ENCODE results near the gene SYTL3. TPM values are rescaled to one million over a fixed set of nuclear protein-coding genes. Genes with fewer than 3 reads are reported as not detected.
"Not testable (repeated sequence)": the region's sequence is repeated elsewhere in the genome, so short reads cannot be mapped to it uniquely, and the experiment has no call there.

The SYTL3 gene
- total RNA-seq, 1 experiment from 2014 or later: 16.4 TPM

DNA sequence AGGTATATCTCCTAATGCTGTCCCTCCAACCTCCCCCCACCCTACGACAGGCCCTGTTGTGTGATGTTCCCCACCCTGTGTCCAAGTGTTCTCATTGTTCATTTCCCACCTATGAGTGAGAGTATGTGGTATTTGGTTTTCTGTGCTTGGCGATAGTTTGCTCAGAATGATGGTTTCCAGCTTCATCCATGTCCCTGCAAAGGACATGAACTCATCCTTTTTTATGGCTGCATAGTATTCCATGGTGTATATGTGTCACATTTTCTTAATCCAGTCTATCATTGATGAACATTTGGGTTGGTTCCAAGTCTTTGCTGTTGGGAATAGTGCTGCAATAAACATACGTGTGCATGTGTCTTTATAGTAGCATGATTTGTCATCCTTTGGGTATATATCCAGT, 35.2 kb upstream of the SYTL3 start:
- DNase-seq; H3K4me3 ChIP-seq; H3K9me3 ChIP-seq (replicated peaks); H3K27ac ChIP-seq; H3K4me1 ChIP-seq; H3K27me3 ChIP-seq: not testable (repeated sequence)
- peaks cover 39% of the 10 kb centered on the region for H3K36me3 ChIP-seq

DNA sequence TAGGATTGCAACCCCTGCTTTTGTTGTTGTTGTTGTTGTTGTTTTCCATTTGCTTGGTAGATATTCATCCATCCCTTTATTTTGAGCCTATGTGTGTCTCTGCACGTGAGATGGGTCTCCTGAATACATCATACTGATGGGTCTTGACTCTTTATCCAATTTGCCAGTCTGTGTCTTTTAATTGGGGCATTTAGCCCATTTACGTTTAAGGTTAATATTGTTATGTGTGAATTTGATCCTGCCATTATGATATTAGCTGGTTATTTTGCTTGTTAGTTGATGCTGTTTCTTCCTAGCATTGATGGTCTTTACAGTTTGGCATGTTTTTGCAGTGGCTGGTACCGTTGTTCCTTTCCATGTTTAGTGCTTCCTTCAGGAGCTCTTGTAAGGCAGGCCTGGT, 31.6 kb upstream of the SYTL3 start:
- not testable (repeated sequence) for H3K27ac ChIP-seq; H3K9me3 ChIP-seq (replicated peaks); DNase-seq

DNA sequence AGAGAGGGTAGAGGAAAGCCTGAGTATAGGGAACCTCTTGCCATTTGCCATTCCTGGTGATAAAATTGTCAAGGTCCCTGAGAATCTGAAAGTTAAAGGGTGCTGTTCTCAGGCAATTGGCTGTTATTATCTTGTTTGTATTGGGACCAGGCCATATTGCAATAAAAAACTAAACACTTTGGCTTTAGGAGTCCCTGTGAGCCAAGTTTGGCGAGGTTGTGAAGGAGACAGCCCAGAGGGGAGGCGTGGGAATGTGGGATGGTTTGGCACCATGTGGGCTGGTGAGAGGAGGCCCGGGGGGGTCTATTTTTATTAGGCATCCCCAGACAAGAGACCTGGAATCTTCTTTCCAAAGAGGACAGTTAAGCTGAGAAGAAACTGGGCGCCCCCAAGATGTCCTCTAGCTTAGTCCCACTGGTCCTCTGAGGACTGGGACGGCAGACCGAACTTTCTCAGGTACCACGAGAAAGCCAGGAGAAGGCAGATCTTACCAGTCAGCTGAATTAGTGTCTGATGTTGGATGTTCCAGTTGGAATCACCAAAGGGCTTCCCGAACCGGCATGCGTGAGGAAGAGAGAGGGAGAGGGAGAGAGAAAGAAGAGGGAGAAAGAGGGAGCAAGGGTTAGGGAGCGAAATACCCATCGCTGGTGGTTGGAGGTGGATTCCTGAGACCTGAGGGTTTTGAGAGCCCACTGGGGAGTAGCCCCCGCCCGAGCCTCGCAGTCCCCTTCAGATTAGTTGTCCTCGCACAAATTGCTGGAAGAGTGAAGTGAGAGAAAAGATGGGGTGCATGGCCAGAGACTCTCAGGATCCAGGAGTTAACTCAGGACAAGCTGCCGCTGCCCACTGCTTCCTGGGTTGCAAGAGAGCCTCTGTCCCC, 29.7 kb upstream of the SYTL3 start:
- Histone ChIP-seq H3K9me3 (replicated peaks) (peaks cover 2% of the 10 kb centered on the region; the same call in 1 of the 2 replicates), H3K4me1 (no peaks in the 10 kb centered on the region), H3K27ac (no peak overlapping the region), H3K4me3 (no peak overlapping the region), H3K36me3 (peaks cover 25% of the 10 kb centered on the region; the same call in 1 of the 2 replicates), H3K27me3 (no peaks in the 10 kb centered on the region)
- no peak for DNase-seq

More for the DNA sequence above, 31.6 kb upstream of the SYTL3 start:
- H3K36me3 ChIP-seq: peaks cover 34% of the 10 kb centered on the region; the same call in 1 of the 2 replicates
- not testable (repeated sequence) for H3K4me3 ChIP-seq, H3K4me1 ChIP-seq, H3K27me3 ChIP-seq

DNA sequence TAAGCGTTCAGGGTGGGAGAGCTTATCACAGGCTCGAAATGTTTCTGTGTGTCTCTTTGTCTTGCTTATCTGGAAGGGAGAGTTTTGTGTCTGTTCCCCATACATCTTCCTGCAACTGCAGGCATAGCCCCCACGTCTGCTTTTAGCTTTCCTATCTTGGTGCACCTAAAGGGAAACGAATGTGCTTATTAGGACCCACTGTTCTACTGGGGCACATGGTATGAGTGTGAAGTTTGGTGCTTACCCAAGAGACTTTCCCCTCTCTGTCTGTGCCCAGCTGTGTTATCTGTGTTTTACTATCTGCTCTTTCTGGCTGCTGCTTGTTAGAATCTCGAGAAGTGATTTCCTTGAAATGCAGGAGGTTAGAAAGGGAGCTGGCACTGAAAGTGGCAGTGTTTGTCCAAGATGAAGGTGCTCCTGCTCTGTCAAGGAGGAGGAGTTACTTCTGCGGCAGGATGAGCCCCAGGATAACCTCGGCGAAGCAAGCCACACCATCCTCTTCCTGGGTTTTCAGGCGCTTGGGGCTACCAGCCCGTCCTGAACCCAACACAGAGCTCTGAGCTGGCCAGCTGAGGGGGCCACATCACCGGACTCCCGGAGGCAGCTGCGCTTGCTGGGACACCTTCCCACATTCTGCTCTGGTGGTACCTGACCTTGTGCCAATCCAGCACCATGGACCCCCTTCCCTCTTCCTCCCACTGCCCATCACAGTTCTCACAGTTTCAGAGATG, 28.7 kb upstream of the SYTL3 start:
- H3K27ac ChIP-seq: no peak overlapping the region
- no peak overlapping the region for H3K4me3 ChIP-seq
- no peak for DNase-seq

DNA sequence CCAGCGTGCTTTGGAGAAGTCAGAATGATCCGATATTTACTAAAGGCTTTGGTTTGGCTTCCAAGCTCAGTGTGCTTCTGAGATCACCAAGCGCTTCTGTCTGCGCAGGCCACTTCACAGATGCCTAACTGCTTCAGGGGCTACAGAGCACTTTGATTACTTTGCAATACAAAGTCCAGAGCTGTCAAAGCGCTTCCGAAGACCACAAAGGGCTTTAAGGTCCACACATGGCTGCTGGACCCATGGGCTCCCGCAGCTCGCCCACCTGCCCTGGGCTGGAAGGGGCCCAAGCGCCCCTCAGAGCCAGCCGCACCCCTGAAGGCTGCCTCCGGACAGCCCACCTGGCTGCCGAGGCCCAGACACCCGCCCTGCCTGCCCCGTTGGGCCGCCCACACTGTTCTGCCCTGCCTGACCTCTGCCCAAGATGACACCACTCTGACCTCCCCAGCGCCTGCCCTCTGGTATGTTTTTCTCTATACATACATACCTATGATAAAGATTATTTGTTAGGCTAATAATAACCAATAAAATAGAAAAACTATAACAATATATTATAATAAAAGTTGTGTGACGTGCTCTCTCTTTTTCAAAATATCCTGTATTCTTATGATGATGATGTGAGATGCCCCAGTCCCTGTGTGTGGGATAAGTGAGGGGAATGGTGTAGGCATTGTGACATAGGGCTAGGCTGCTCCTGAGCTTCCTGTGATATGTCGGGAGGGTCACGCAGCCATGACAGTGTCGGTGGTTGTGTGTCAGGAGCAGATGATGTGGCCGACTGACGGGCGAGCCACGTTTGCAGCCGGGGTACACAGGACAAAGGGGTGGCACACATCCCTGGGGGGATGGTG, 27.9 kb upstream of the SYTL3 start:
- Histone ChIP-seq H3K4me3 (no peak overlapping the region), H3K27me3 (no peaks in the 10 kb centered on the region), H3K27ac (no peak overlapping the region), H3K36me3 (peaks cover 20% of the 10 kb centered on the region; the same call in 1 of the 2 replicates), H3K9me3 (replicated peaks) (0 out of 2 replicates have a peak, but pooled peaks cover 2% of the 10 kb centered on the region), H3K4me1 (no peaks in the 10 kb centered on the region)
- no peak for DNase-seq

More for the DNA sequence above, 28.7 kb upstream of the SYTL3 start:
- peaks cover 23% of the 10 kb centered on the region; the same call in 1 of the 2 replicates for H3K36me3 ChIP-seq
- 0 out of 2 replicates have a peak, but pooled peaks cover 2% of the 10 kb centered on the region for H3K9me3 ChIP-seq (replicated peaks)
- no peaks in the 10 kb centered on the region for H3K27me3 ChIP-seq
- H3K4me1 ChIP-seq: no peaks in the 10 kb centered on the region

DNA sequence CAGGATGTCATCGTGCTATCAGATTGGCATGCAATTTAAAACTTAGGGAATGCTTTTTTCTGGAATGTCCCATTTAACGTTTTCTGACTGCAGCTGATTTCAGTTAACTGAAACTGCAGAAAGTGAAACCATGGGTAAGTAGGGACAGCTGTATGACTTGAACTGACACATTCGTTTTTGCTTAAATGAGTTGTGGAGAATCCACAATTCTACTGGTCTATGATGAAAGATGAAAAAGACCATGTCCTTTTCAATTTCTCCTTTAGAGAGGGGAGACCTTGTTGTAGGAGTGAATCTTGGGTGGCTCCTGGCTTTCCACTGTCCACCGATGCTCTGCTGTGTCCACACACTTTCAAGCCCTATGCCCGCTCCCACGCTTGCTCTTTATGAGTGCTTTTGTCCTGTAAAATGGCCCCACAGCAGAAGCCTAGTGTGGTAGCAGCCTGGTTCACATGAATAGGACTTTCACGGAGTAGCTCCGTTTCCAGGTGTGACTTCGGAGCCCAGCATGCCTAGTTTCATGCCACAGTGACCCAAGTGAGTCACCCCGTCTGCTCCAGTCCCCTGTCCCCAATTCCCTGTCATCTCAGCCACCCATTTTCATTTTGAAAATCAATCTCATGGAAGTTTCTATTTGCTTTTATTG, 27.2 kb upstream of the SYTL3 start:
- H3K4me1 ChIP-seq: no peaks in the 10 kb centered on the region
- 0 out of 2 replicates have a peak, but pooled peaks cover 2% of the 10 kb centered on the region for H3K9me3 ChIP-seq (replicated peaks)
- no peak overlapping the region for H3K27ac ChIP-seq
- no peak overlapping the region for H3K4me3 ChIP-seq
- peaks cover 18% of the 10 kb centered on the region; the same call in 1 of the 2 replicates for H3K36me3 ChIP-seq
- no peak for DNase-seq
- no peaks in the 10 kb centered on the region for H3K27me3 ChIP-seq

DNA sequence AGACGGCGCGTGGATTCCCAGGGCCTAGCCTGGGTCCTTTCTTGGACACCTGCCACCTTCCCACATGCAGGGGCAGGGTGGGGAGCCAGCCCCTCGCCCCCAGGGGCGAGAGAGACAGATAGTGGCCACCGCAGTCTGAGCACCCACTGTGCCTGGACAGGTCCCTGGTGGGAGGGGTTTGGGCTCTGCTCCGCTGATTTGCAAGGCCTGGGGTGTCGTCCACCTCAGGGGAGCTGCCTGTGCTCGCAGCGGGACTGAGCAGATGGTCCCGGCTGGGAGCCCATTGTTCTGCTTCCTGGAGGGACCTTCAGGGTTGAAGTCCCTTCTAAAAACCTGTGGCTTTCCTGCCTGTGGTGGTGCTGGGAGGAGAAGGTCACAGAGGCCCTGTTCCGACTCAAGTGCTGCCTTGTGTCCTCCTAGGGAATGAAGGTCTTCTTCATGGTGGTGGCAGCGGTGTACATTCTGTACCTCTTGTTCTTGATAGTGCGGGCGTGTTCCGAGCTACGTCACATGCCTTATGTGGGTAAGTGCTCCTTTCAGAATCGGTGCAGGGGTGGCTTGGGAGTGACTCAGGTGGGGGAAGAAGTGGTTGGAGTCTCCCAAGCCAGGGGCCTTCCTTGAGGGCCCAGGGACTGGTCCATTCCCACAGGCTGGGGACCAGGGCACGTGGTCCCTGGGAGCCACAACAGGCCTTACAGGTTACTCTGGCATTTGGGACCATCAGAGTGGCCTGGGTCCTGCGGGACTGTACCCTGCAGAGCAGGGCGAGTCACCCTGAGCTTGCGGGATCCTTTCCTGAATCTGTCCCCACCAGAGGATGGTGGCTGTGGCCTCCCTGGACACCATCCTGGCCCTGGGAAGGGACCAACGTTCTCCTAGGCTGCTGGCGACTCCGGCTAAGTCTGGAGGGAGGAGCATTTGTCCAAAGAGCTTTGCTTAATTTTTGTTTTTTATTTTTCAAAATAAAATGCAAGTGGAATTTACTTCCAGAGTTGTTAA, 24.9 kb upstream of the SYTL3 start:
- Histone ChIP-seq H3K27me3 (no peaks in the 10 kb centered on the region), H3K4me3 (no peak overlapping the region), H3K36me3 (peaks cover 17% of the 10 kb centered on the region; the same call in 1 of the 2 replicates), H3K27ac (no peak overlapping the region), H3K4me1 (no peaks in the 10 kb centered on the region), H3K9me3 (replicated peaks) (no peaks in the 10 kb centered on the region)
- no peak for DNase-seq

DNA sequence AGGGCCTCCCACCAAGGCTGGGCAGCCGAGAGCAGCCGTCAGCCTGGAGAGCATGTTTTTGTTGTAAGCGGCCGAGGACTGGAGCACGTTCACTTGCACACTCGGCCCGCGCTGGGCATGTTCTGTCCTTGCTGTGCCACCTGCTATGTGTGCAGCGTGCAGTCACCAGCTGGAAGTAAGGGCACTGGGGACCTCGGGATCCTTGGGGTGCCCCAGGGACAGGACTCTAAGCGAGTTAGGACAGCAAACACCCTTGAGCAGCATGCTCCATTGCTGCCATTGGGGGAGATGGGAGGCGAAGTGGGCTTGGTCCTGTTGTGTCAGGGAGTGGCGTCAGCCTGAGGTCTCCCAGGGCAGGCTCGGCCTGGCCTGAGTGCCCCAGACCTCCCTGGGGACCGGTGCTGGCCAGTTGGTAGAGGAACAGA, 24.0 kb upstream of the SYTL3 start:
- H3K27me3 ChIP-seq: no peaks in the 10 kb centered on the region
- H3K36me3 ChIP-seq: peaks cover 12% of the 10 kb centered on the region; the same call in 1 of the 2 replicates
- DNase-seq: no peak
- no peak overlapping the region for H3K27ac ChIP-seq
- H3K4me1 ChIP-seq: no peaks in the 10 kb centered on the region
- H3K9me3 ChIP-seq (replicated peaks): no peaks in the 10 kb centered on the region
- no peak overlapping the region for H3K4me3 ChIP-seq

DNA sequence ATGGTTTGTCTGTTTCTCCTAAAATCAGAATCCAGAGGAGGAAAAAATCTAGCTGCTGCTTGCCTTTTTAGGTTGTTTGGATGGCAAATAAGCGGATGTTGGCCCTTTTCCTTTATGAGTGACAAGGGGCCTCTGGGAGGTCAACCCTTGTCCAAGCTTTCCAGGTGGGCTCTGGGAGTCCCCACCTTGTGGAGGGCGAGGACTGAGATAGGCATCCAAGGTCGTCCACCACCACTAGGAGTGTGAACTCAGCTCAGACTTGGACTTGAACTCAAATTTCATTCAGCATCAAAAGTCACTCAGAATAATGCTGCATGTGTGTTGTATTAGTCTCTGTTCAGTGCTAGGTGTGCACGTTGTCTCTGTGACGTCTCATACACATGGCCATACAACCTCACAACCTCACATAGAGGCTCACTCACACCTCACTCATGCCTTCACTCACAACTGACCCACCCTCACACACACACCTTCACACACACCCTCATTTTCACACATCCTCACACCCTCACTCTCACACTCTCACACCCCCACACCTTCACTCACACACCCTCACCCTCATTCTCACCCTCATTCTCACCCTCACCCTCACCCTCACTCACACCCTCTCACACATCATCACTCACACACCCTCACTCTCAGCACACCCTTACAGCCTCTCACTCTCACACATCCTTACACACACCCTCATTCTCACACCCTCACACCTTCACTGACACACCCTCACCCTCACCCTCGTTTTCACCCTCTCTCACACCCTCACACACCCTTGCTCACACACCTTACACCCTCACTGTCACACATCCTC, 23.3 kb upstream of the SYTL3 start:
- no peak overlapping the region; the same call in 1 of the 2 replicates for H3K27ac ChIP-seq
- peaks cover 14% of the 10 kb centered on the region; the same call in 1 of the 2 replicates for H3K36me3 ChIP-seq
- H3K9me3 ChIP-seq (replicated peaks): no peaks in the 10 kb centered on the region
- no peak overlapping the region for H3K4me3 ChIP-seq
- H3K4me1 ChIP-seq: no peaks in the 10 kb centered on the region
- H3K27me3 ChIP-seq: no peaks in the 10 kb centered on the region
- no peak for DNase-seq

DNA sequence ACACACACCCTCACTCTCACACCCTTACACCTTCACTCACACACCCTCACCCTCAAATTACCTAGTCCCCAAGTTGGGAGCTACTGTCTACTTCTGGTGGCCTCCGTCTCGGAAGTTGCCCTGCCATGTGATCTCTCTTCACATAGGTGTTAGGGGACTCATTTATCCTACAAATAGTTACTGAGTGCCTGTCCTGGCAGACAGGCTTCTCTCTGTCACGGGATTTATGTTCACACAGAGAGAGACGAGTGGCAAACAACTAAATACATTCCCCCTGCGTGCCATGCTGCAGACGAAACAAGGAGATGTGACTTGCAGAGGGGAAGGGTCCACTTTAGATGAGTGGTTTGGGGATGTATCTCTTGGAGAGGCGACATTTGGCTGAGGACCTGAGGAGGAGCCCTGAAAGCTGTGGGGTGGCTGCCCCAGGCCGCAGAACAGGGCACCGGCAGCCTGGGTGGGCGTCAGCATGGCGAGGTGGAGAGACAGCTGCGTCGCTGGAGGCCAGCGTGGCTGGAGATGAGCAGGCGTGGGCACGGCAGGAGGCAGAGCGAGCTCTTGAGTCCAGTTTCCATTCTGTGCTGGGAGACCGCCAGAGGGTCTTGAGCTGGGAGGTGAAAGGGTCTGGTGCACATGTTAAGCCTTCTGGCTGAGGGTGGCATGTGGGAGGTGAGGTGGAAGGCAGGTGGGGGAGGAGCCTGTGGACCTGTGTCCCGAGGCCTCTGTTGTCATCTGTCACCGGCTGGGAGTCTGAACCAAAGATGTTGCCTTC, 22.5 kb upstream of the SYTL3 start:
- no peaks in the 10 kb centered on the region for H3K9me3 ChIP-seq (replicated peaks)
- no peaks in the 10 kb centered on the region for H3K4me1 ChIP-seq
- no peaks in the 10 kb centered on the region for H3K27me3 ChIP-seq
- DNase-seq: peak; percentile 24 to 28
- peaks cover 14% of the 10 kb centered on the region; the same call in 1 of the 2 replicates for H3K36me3 ChIP-seq
- H3K27ac ChIP-seq: peak overlapping the region; percentile 11; the same call in 1 of the 2 replicates
- no peak overlapping the region for H3K4me3 ChIP-seq

DNA sequence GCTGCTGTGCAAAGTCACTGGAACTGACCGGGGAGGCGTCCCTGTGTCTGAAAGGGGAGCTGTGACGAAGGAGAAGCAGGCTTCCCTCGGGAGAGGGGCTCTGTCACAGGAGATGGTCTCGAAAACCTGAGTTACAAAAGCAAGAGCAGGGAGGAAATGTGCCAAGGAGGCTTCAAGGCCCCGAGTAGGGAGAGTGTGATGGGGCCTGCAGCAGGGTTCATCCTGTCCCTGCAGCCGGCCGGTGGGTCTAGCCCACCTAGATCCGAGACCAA, 22.0 kb upstream of the SYTL3 start:
- H3K9me3 ChIP-seq (replicated peaks): no peaks in the 10 kb centered on the region
- H3K27ac ChIP-seq: peak overlapping the region; percentile 11; the same call in 1 of the 2 replicates
- no peaks in the 10 kb centered on the region for H3K4me1 ChIP-seq
- no peak overlapping the region for H3K4me3 ChIP-seq
- peaks cover 11% of the 10 kb centered on the region; the same call in 1 of the 2 replicates for H3K36me3 ChIP-seq
- DNase-seq: no peak
- no peaks in the 10 kb centered on the region for H3K27me3 ChIP-seq

DNA sequence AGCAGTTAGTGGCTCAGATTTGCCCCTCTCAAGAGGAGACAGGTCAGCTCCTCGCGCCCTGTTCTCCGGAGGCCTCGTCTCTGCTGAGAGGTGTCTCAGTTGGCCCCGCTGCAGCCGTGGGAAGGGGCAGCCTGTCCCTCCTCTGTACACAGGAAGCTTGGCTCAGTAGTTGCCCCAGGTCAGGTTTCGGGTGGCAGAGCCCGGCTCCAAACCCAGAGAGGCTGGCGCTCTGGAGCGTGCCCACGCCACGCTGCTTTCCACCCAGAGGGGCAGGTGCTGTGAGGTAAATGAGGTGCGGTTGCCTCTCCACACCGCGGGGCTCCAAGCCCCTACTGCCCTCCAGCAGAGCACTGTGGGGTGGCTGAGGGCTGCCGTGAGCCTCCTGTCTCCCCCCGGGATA, 21.3 kb upstream of the SYTL3 start:
- no peaks in the 10 kb centered on the region for H3K9me3 ChIP-seq (replicated peaks)
- no peak overlapping the region for H3K27ac ChIP-seq

More for the DNA sequence above, 21.3 kb upstream of the SYTL3 start:
- Histone ChIP-seq H3K4me3 (no peak overlapping the region), H3K4me1 (no peaks in the 10 kb centered on the region), H3K27me3 (no peaks in the 10 kb centered on the region), H3K36me3 (peaks cover 15% of the 10 kb centered on the region)
- no peak for DNase-seq

Data from SJCRH30 (cell line).